Left cardiac atrium (tissue), 4 donors: ENCODE results near the gene CHURC1. TPM values are rescaled to one million over a fixed set of nuclear protein-coding genes. Genes with fewer than 3 reads are reported as not detected.

Experiments
- ATAC-seq, 2 donors: fragments of 200-7000 bp; cut with Tn5 transposase; one replicate each; pipeline ENCODE4 v1.9.1; 2020; ENCODE audit warnings: mild to moderate bottlenecking in 2 of 2, moderate library complexity in 2 of 2
- DNase-seq: peaks from one replicate; pipeline ENCODE4 v3.0.0-alpha.2; 2020
- intact Hi-C, 2 donors: fragments of 100-400 bp; cut with DNase I; formaldehyde crosslinking; loops; one replicate each; pipeline versions ENCODE4 v1.14.1 to v1.15.1; 2022 to 2023
- total RNA-seq, 2 donors: library from RNA; stranded (reverse); fragmentation: NEBNext Ultra II Directional; extraction: Animal tissue kit (Norgen Biotek cat#: 25700); gene quantifications; one replicate each; pipeline ENCODE4 v1.2.1, GENCODE V29; 2021
- donor health status: DM: no; HTN: yes; CAD: no.
- donor health status: DM: no; HTN: yes; CAD: no; lungs with severe emphysema.
- donor health status: DM: yes; HTN: yes; CAD: no.
- donor health status: Dilated cardiomyopathy.

The CHURC1 gene
- total RNA-seq, 2 donors from 2014 or later: 89.1 to 97.4 TPM

GRCh38 chr14:64951291-64951690 lies 37.0 kb downstream of the CHURC1 start:
- intact Hi-C loops: no loop called here
- no peak for ATAC-seq
- no peak for DNase-seq

- intact Hi-C loops: no loop called here
- peak; percentile 31 to 48 for ATAC-seq
Observed at GRCh38 chr14:64951724-64952123, 37.5 kb downstream of the CHURC1 start.

DNA sequence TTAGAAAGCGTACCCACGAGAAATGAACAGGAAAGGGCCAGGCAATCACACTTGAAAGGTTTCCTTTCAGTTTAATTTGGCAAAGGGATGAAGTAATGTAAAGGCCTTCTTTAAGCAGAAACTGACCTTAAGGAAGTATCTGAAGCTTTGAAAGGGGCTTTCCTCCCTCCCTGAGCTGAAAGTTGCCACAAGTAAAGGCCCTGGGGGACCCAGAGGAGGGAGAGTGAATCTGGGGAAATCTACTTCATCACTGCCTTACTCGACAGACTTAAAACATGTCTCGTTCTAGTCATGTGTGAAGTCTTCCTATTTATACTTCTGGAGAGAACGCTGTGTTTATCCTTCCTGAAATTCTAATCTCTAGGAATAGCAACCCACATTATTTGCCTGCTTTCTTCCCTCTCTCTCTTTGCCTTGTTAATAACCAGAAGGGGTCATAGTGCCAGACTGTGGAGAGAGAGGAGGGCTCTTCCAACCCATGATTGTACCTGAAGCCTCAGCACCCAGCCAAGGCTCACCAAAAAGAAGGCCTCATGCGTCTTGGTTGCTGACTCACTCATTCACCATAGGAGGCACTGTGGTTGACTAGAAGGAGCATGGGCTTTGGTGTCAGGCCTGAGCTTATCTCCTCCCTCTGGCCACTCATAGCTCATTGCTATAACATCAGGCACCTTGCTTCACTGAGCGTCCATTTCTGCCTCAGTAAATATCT lies 38.5 kb downstream of the CHURC1 start:
- ATAC-seq (no peak), DNase-seq (no peak)
- intact Hi-C loops: no loop called here

More at GRCh38 chr14:64951724-64952123, 37.5 kb downstream of the CHURC1 start:
- DNase-seq: no peak

GRCh38 chr14:64953310-64953654 lies 39.0 kb downstream of the CHURC1 start:
- intact Hi-C loops: no loop called here
- ATAC-seq (no peak), DNase-seq (no peak)

DNA sequence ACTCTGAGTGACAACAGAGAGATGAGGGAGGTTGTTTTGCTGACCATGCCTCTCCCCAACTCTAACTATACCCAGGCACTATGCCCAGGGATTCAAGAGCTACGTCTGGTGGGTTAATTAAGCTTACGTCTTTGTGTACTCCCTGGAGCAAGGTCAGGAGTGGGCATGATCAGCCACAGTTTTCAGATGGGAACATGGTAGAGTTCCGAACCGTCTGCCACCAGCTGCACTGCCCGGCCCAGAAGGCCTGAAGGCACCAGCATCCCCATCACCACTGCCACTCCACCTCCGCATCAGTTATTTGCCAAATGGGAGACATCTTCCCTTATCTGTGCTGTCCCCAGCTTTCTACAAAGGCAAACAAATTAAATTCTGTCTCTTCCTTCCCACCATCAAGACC lies 39.4 kb downstream of the CHURC1 start:
- DNase-seq (no peak), ATAC-seq (no peak)
- intact Hi-C loops: no loop called here

- intact Hi-C loops: no loop called here
- ATAC-seq: no peak
Observed at GRCh38 chr14:64954491-64955240, 40.4 kb downstream of the CHURC1 start.

DNA sequence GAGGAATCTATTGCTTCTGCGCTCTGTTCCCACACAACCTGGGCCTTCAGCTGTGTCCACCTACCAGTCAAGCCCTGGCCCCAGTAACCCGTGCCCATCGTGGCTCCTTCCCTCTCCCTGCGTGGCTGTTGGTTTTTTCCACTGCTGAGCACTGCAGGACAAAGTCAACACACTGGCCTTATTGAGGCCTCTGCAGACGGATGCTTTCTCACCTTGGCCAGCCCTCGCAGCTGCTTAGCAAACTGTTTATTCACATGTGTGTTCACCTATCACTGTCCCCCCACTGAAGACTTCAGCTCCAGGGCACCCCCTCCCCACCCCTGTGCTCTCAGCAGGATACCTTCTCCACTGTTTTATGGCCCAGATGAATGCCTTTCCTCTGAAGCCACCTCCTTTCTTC lies 41.0 kb downstream of the CHURC1 start:
- no peak for DNase-seq
- ATAC-seq: no peak
- intact Hi-C loops: no loop called here

More at GRCh38 chr14:64954491-64955240, 40.4 kb downstream of the CHURC1 start:
- no peak for DNase-seq

- ATAC-seq (no peak), DNase-seq (no peak)
- intact Hi-C loops: no loop called here
Observed at GRCh38 chr14:64956697-64957406, 42.6 kb downstream of the CHURC1 start.

- DNase-seq: no peak
- no peak for ATAC-seq
- intact Hi-C loops: no loop called here
Observed at GRCh38 chr14:64958201-64958600, 43.9 kb downstream of the CHURC1 start.

GRCh38 chr14:64958743-64959142 lies 44.5 kb downstream of the CHURC1 start:
- DNase-seq: no peak
- intact Hi-C loops: no loop called here
- no peak for ATAC-seq

- ATAC-seq: no peak
- no peak for DNase-seq
- intact Hi-C loops: no loop called here
Observed at GRCh38 chr14:64960762-64961276, 46.6 kb downstream of the CHURC1 start.

- intact Hi-C loops: no loop called here
- DNase-seq: no peak
- no peak for ATAC-seq
Observed at GRCh38 chr14:64963611-64964010, 49.4 kb downstream of the CHURC1 start.

DNA sequence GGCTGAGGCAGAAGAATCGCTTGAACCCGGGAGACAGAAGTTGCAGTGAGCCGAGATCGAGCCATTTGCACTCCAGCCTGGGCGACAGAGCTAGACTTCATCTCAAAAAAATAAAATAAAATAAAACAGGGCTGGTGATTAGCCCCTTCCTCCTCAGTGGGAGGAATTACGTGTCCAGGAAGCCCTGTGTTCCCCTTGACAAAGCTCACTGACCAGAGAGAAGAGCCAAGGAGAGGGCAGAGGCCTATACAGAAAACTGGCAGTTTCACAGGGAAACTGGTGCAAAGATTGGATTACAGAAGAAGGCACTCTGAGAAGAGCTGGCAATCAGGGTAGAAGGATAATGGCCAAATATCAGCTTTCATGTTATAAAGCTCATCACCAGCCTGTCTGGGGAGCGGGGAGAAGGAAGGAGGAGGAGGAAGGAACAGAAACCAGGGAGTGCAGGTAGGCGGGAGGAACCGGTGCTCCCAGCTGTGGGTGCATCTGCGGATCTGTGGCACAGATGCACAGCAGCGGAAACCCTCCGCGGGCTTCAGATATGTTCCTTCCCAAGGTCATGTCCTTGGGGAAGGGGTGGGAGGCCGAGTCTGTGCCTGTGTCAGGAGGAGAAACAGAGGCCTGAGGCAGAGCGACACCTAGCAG lies 51.2 kb downstream of the CHURC1 start:
- ATAC-seq (no peak), DNase-seq (no peak)
- intact Hi-C loops: no loop called here

DNA sequence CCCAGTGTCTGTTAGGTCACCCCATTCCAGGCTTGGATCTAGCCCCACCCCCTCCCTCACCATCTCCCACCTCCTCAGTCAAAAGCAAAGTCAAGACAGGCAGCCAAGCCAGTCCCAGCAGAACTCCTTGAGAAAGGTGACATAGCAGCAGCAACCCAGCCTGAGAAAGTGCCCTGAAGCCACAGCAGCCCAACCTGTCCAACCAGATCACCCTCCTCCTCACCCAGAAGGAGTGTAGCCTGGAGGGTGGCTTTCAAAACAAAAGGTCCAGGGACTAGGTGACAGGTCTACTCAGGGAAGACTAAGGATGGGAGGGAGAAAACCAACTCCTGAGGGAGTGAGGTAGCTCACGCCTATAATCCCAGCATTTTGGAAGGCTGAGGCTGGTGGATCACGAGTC lies 52.7 kb downstream of the CHURC1 start:
- DNase-seq: no peak
- no peak for ATAC-seq
- intact Hi-C loops: no loop called here

- no peak for DNase-seq
- ATAC-seq: no peak
- intact Hi-C loops: no loop called here
Observed at GRCh38 chr14:64968167-64968566, 53.9 kb downstream of the CHURC1 start.

DNA sequence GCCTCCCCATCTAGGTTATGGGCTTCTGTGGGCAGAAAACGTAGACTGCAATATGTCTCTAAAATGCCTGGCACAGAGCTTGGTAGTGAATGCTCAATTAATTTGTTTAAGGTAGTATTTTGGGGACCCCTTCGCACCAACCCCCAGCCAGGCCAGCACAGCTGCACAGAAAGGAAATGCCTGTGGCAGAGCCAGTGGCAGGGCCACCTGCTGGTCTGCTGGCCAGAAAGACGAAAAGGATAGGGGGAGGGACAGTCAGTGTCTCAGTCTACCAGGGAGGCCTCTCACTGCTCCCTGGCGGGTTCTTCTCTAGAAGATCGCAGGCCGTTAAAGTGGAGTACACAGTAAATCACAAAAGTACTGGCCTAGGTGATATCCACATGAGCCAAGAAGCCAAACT lies 54.4 kb downstream of the CHURC1 start:
- no peak for ATAC-seq
- no peak for DNase-seq
- intact Hi-C loops: no loop called here

DNA sequence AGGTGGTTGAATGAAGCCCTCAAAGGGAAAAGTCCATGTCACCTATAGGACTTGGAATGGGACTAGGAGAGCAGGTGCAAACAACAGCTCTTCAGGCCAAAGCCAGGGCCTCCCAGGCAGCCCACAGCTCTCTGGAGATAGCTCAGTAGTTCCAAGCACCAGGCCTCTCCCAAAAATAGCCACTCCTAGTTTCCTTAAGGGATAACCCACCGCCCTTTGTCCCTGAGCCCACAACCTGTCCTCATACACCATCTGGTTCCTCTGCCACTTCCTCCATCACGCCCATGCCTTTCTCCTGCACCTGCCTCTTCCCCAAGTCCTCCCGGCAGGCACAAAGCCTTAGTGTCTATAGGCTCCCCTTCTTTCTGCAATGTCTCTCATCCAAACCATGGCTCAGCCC lies 55.8 kb downstream of the CHURC1 start:
- no peak for DNase-seq
- intact Hi-C loops: loop anchor here in 1 of 2 donors (10.0 kb wide), 1 partner anchor 55 kb away; the partner anchor contains the start of gene CHURC1
- ATAC-seq: no peak

DNA sequence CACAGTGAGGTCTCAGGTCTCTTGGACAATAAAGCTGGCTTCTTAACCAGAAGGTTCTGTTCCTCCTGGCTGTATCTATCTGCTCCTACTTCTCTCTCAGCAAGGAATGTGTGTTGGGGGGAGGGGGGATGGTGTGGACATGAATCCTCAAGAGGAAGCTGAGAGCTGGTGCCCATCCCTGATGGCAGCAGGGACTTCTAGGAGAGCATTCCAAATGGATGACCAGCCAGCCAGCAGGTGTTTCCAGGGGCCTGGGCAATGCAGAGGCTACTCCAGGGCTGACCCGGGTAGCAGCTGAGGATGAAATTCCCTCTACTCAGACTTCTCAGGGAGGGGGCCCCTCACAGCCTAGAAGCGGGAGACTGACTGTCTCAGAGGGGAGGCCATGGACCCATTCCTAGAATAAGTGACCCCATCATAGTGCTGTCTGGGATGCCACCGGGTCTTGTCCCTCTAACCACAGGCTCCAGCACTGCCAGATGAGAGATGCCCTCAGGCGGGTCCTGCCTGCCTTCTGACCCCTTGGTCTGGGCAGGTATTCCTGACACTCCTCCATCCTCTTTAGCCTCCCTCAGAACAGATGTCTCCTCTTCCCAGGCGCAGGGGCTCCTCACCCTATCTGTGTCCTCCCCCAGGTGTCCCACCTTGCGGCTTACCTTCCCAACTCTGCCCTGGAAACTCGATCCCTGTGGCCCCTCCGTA lies 56.7 kb downstream of the CHURC1 start:
- no peak for DNase-seq
- intact Hi-C loops: loop anchor here in 1 of 2 donors (10.0 kb wide), 1 partner anchor 56 kb away; the partner anchor contains the start of gene CHURC1
- ATAC-seq: peak in 1 of 2 donors; percentile 5

- intact Hi-C loops: loop anchor here in 1 of 2 donors (10.0 kb wide), 1 partner anchor 57 kb away; the partner anchor contains the start of gene CHURC1
- ATAC-seq (no peak), DNase-seq (no peak)
Observed at GRCh38 chr14:64971491-64971942, 57.3 kb downstream of the CHURC1 start.
